GM18909 (cell line): ENCODE data around the gene PSMD2.
"Not testable (repeated sequence)": the region's sequence is repeated elsewhere in the genome, so short reads cannot be mapped to it uniquely, and the experiment has no call there.

Experiments used
- ATAC-seq: cut with Tn5 transposase; IDR thresholded peaks from one replicate; pipeline ENCODE4 v1.9.1; 2021; ENCODE audit warnings: mild to moderate bottlenecking; ENCODE audit not compliant: unreplicated experiment, poor library complexity

PSMD2 gene

DNA sequence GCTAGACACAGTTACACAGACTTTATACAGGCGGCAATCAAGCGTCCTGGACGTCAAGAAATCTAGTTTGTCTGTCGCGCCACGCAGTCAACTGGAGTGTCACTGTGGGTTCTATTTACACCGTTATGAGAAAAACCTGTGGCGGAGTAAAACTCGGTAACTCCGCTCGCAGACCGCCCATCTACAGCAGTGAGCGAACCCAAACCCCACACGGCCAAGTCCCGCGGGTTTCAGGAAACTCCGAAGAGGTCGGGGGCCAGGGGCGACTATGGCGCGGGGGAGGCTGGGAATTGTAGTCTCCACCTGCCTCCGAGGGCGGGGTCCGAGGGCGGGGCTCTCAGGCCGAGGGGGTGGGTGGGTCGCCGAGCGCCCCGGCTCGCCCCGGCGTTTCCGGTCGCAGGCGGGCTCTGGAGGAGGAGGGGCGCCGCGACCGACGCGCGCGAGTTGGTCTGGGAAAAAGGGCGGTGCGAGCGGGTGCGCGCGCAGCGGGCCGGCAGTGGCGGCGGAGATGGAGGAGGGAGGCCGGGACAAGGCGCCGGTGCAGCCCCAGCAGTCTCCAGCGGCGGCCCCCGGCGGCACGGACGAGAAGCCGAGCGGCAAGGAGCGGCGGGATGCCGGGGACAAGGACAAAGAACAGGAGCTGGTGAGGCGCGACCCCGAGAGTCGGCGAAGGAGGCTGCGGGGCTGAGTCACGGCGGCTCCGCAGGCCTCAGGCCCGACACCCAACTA is at the start of gene PSMD2:
Gene PSMD2 (plus strand): TSS at position 483 of the 729 bp plus-strand sequence. CDS start 26 bp downstream, at position 509.
- peak; percentile 93 for ATAC-seq

DNA sequence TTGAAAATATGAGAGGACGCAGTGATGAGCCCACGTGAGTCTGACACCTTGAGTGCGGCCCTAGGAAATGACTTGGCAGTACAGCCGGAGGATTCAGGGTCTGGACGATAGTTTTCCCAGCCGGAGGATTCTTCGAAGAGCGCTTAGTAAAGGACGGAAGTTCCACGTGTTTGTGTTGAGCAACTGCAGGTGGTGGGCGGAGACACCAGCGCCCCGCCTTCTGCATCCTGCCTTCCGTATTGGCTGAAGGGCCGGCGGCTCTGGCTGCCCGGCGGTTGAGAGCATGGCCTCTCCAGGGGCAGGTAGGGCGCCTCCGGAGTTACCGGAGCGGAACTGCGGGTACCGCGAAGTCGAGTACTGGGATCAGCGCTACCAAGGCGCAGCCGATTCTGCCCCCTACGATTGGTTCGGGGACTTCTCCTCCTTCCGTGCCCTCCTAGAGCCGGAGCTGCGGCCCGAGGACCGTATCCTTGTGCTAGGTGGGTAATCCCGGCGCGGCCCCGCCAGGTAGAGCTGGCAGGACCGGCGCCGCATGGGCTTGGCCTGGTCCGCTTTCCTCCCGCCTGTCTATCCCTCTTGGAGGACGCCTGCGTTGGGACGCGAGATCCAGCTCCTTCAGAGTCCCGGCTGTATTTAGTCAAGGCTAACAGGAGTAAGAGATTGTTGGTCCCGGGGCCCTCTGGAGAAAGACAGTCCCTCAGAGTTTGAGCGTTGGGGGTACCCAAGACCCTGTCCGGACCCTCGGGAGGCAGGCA is 49.5 kb upstream of the PSMD2 start, which contains the start of gene EEF1AKMT4:
Gene EEF1AKMT4 (plus strand): TSS at position 261 of the 755 bp plus-strand sequence. CDS start 23 bp downstream, at position 284.
- ATAC-seq, result peak; percentile 90

DNA sequence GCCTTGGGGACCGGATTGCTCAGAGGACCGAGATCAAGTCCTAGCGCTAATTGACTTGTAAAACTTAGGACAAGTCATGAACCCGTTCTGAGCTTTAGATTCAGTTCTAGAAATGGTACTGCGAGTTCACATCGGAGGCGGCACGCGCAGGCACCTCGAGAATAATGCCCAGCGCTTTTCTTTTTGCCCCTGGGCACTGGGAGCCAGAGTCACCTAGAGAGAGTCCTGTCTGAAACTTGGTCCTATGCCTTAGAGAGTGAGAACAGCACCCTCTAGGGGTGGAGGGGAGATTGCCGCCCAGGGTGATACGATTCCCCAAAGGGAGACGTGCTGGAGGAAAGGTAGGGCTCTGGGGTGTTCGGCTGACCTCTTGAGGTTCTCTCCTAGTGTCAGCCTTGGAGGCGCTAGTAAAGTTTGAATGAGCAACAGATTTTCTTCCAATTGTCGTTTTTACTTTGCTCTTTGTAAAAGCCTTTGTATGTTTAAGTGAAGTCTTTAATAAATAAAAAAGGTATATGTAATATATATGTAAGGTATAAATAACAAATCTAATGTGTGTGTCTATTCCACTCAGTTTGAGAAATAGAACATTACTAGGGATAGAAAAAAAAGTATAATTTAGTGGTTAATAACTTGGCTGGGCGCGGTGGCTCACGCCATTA is 48.7 kb upstream of the PSMD2 start:
- ATAC-seq, result peak; percentile 72

DNA sequence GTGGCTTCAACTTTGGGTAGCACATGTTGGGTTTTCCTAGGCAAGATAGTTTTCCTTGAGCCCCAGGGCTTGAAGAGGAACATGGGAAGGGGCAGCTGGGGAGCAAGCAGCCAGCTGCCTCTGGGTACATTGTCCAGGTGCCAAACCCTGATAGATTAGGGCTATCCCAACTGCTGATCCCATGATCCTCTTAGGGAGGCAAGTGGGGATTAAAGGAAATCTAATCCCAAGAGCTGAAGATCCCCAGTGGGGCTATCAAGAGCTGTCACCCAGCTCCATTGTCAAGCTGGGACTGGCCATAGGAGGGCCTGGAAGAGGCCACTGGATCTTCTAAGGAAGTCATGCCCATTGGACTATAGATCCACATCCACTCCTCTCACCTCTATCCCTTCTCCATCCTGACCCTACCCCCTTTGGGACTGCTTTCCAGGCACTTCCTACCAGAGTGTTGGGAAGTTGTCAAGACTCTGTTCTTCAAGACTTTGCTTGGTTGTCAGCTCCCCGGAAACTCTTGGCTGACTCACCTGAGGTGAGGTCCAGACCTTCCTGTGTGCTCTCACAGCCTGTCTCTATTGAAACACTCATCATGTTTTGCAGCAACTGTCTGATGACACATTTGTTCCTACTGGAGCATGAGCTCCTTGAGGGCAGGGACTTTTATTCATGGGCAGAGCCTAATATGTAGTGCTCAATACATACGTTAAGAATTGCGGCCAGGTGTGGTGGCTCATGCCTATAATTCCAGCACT is 43.6 kb upstream of the PSMD2 start:
- no peak for ATAC-seq

- no peak for ATAC-seq
Measured at GRCh38 chr3:184257083-184257915, 41.7 kb upstream of the PSMD2 start.

DNA sequence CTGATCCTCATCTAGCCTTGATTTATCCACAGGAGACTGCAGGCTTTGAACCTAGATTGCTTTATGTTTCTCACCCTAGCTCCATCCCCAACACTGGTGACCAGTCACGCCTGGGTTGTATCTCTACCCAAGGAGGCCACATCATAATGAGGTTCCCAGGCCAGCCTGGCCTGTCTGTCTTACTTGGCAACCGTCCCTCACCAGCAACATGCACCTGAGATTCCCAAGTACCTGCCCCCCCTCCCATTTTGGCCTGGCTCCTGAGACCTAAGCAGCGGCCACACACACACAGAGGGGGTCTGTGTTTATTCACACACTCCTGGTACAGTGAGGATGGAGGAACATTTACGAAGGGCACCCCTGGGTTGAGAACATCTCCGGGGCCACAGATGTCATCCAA is 40.1 kb upstream of the PSMD2 start:
- ATAC-seq, result no peak

- ATAC-seq, result no peak
Measured at GRCh38 chr3:184259396-184259877, 39.6 kb upstream of the PSMD2 start.

GRCh38 chr3:184259878-184260723 is 38.9 kb upstream of the PSMD2 start:
- ATAC-seq, result no peak

GRCh38 chr3:184260724-184261269 is 38.2 kb upstream of the PSMD2 start:
- ATAC-seq, result no peak

- ATAC-seq, result no peak
Measured at GRCh38 chr3:184261270-184261853, 37.7 kb upstream of the PSMD2 start, which contains the start of gene CAMK2N2. Gene CAMK2N2, minus strand, starts transcription at chr3:184261553. Its CDS starts 268 bp downstream, at chr3:184261285.

DNA sequence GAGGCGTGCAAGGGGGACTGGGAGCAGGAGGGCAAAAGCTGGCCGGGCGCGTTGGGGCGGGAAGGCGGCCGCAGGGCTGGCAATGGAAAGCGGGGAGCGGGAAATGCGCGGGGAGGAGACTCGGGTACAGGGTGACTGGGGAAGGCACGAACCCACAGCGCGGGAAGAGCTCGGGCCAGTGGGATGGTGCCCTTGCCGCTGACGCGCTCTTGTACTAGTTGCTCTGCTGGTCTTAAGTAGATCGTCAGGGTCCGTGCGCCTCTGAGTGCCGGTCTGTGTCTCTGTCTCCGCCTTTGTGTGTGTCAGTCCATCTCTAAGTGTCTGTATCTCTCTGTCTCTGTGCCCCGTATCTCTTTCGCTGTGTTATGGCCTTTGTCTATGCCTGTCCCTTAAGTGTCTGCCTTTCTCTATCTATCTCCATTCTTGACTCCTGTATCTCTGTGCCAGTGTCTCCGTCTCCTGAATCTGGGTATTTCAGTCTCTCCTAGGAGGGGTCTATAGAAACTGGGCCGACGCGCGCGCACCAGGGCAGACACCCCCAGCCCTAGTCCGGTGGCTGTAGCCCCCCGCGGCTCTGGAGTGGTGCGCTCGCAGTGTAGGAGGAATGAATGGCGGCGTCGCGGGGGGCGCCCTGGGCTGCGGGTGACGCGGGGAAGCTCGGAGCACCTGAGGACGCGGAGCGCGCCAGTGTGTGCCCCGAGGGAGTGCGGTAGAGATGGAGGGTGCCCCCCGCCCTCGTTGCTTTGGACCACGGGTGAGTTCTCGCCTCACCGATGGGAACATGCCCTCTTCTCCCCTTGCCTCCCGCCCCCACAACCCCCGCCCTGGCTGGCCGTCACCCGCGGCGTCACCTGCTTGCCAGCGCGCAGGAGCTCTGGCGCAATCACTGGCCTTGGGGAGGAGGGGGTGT is 36.9 kb upstream of the PSMD2 start:
- no peak for ATAC-seq

GRCh38 chr3:184262764-184263179 is 36.3 kb upstream of the PSMD2 start:
- ATAC-seq, result no peak

DNA sequence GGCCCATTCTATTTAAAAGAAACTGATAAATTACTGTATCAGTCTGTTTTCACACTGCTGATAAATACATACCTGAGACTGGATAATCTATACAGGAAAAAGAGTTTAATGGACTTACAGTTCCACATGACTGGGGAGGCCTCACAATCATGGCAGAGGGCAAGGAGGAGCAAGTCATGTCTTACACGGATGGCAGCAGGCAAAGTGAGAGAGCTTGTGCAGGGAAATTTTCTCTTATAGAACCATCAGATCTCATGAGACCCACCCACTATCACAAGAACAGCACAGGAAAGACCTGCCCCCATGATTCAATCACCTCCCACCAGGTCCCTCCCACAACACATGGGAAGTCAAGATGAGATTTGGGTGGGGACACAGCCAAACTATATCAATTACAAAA is 31.8 kb upstream of the PSMD2 start:
- ATAC-seq, result not testable (repeated sequence)

DNA sequence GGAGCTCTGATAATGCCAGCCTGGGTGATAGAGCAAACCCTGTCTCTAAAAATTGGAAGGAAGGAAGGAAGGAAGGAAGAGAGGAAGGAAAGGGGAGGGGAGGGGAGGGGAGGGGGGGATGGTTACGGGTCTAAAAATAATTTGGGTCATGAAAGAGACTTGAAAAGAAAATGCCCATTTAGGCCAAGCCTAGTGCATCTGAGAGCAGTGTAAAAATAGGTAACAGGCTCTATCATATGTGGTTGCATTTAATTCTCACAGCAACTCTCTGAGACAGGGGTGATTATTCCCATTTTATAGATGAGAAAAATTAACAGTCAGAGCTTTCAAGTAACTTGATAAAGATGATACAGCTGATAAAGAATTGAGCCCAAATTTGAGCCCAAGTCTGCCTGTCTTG is 26.8 kb upstream of the PSMD2 start:
- no peak for ATAC-seq

GRCh38 chr3:184275381-184275701 is 23.7 kb upstream of the PSMD2 start:
- ATAC-seq, result no peak

- no peak for ATAC-seq
Measured at GRCh38 chr3:184275961-184276910, 22.8 kb upstream of the PSMD2 start, which contains the start of gene ECE2. Gene ECE2, plus strand, starts transcription at chr3:184276022. Its CDS starts 132 bp downstream, at chr3:184276154.
